Ectodermal cell (in vitro differentiated cells): ENCODE results near the gene NDUFB11.
A peak's percentile ranks its signal among the peaks of the same experiment; 100 is the strongest.

Experiments used
- H3K27ac ChIP-seq: 2 replicates; pipeline ENCODE4 v1.7.0; 2013; ENCODE audit warnings: mild to moderate bottlenecking, low read depth, low read length; ENCODE audit not compliant: insufficient read depth, poor library complexity, severe bottlenecking
- H3K27me3 ChIP-seq: 2 replicates; pipeline ENCODE4 v1.7.0; 2013; ENCODE audit warnings: mild to moderate bottlenecking, low read length; ENCODE audit not compliant: insufficient read depth, control insufficient read depth, poor library complexity, severe bottlenecking
- H3K36me3 ChIP-seq: one replicate; pipeline ENCODE4 v1.7.0; 2013; ENCODE audit warnings: low read length; ENCODE audit not compliant: control insufficient read depth, insufficient read depth
- H3K4me1 ChIP-seq: one replicate; pipeline ENCODE4 v1.7.0; 2013; ENCODE audit warnings: low read length; ENCODE audit not compliant: control insufficient read depth, insufficient read depth
- H3K4me3 ChIP-seq: 2 replicates; pipeline ENCODE4 v1.7.0; 2013; ENCODE audit warnings: low read depth, low read length, control low read depth; ENCODE audit not compliant: insufficient read depth
- H3K9me3 ChIP-seq: 2 replicates; pipeline ENCODE4 v1.7.0; 2013; ENCODE audit warnings: mild to moderate bottlenecking, low read length, moderate library complexity; ENCODE audit not compliant: control insufficient read depth
- WGBS, 2 experiments: methylation state at CpG; one replicate each; pipeline ENCODE4 v1.1.7; 2013; ENCODE audit warnings: missing lambda C conversion rate in 2 of 2; 5-methylcytosine and 5-hydroxymethylcytosine counted together

The NDUFB11 gene

DNA sequence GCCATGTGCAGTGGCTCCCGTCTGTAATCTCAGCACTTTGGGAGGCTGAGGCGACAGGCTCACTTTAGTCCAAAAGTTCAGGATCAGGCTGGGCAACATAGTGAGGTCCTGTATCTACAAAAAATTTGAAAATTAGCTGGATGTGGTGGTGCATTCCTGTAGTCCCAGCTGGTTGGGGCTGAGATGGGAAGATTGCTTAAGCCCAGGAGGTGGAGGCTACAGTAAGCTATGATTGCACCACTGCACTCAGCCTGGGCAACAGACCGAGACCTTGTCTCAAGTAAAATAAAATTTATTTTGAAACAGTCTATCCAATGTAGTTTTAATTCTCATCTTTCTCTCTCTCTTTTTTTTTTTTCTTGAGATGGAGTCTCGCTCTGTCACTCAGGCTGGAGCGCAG lies 21.6 kb upstream of the NDUFB11 start:
- Histone ChIP-seq H3K4me1 (no peaks in the 10 kb centered on the region), H3K27ac (no peak overlapping the region), H3K27me3 (no peaks in the 10 kb centered on the region), H3K4me3 (no peak overlapping the region), H3K36me3 (no peaks in the 10 kb centered on the region), H3K9me3 (no peaks in the 10 kb centered on the region)
- WGBS, 2 experiments: 99 to 100% methylated on average over 2 to 4 of the region's 5 CpGs

DNA sequence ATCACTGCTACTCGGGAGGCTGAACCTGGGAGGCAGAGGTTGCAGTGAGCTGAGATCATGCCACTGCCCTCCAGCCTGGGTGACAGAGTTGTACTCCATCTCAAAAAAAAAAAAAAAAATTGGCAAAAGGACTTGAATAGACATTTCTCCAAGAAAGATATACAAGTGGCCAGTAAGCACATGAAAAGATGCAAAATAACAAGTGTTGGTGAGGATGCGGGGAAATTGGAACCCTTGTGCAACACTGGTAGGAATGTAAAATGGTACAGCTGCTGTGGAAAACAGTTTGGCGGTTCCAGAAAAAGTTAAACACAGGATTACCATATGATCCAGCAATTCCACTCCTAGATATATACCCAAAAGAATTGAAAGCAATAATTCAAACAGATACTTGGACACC lies 19.9 kb upstream of the NDUFB11 start:
- Histone ChIP-seq H3K27ac (no peak overlapping the region), H3K27me3 (no peaks in the 10 kb centered on the region)
- 93 to 97% methylated on average over 3 of the region's 3 CpGs for WGBS, 2 experiments

DNA sequence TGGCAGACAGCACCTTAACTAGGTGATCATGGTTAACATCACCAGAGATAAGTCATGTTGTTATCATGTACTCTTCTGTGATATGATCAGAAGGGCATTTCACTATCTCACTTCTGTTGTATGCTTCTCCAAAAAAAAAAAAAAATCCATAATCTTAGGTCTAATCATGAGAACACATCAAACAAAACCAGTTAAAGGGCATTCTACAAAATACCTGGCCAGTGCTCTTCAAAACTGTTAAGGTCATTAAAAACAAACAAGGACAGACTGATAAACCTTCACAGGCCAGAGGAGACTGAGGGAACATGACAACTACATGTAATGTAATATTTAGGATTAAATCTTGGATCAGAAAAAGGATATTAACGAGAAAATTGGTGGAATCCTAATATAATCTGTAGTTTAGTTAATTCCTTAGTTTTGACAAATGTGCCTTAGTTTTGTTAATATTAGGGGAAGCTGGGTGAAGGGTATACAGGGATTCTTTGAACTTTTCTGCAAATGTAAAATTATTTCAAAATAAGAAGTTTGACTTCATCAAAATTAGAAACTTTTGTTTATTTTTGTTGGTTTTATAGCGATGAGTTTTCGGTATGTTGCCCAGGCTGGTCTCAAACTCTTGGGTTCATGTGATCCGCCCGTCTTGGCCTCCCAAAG lies 18.6 kb upstream of the NDUFB11 start:
- Histone ChIP-seq H3K9me3 (no peaks in the 10 kb centered on the region), H3K4me1 (no peaks in the 10 kb centered on the region), H3K4me3 (no peak overlapping the region), H3K27ac (no peak overlapping the region), H3K36me3 (no peaks in the 10 kb centered on the region), H3K27me3 (no peaks in the 10 kb centered on the region)
- WGBS, 2 experiments: 96 to 97% methylated on average over 4 to 5 of the region's 5 CpGs

More for the DNA sequence above, 19.9 kb upstream of the NDUFB11 start:
- Histone ChIP-seq H3K9me3 (no peaks in the 10 kb centered on the region), H3K4me3 (no peak overlapping the region), H3K36me3 (no peaks in the 10 kb centered on the region), H3K4me1 (no peaks in the 10 kb centered on the region)

DNA sequence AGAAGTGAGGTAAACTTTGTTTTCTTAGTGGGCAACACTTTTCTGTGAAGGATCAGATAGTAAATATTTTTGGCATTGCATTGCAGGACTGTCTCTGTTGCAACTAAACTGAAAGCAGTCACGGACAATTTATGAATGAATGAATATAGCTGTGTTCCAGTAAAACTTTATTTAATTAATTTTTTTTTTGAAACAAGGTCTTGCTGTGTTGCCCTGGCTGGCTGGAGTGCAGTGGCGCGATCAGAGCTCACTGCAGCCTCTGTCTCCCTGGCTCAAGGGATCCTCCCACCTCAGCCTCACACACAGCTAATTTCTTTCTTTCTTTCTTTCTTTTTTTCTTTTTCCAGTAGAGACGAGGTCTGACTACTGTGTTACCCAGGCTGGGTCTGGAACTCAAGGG lies 16.3 kb upstream of the NDUFB11 start:
- Histone ChIP-seq H3K4me3 (no peak overlapping the region), H3K4me1 (no peaks in the 10 kb centered on the region), H3K27ac (no peak overlapping the region), H3K9me3 (no peaks in the 10 kb centered on the region), H3K27me3 (no peaks in the 10 kb centered on the region), H3K36me3 (peaks cover 13% of the 10 kb centered on the region)
- WGBS, 2 experiments: 88 to 97% methylated on average over 3 to 4 of the region's 4 CpGs

DNA sequence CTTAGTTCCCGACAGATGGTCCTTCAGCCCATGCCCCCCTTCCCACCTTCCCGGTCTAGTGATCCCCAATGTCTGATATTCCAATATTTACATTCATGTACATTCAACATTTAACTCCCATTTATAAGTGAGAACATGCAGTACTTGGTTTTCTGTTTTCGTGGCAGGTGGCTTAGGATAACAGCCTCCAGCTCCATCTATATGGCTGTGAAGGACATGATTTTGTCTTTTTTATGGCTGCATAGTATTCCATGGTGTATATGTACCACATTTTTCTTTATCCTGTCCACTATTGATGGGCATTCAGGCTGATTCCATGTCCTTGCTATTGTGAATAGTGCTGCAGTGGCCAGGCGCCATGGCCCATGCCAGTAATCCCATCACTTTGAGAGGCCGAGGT lies 14.3 kb upstream of the NDUFB11 start:
- H3K36me3 ChIP-seq: peaks cover 13% of the 10 kb centered on the region
- H3K9me3 ChIP-seq: no peaks in the 10 kb centered on the region
- H3K27me3 ChIP-seq: no peaks in the 10 kb centered on the region
- no peak overlapping the region for H3K27ac ChIP-seq
- H3K4me3 ChIP-seq: no peak overlapping the region
- H3K4me1 ChIP-seq: no peaks in the 10 kb centered on the region
- WGBS, 2 experiments: 94 to 96% methylated on average over 4 to 5 of the region's 5 CpGs

DNA sequence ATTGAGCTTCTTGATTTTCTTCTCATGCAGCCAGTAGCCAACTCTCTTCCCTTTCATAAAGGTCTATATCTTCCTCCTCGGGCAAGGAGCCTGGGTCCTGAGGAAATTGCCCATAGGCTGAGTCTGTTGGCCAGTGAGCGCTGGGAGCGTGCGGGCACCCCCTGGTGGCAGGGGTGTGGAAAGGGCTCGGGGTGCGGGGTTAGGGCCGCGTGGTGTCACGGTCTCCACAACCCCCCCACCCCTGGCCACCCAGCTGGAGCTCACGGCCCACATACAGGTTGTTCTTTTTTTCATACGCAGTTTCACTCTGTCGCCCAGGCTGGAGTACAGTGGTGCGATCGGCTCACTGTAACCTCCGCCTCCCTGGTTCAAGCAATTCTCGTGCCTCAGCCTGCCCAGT lies 13.6 kb upstream of the NDUFB11 start:
- WGBS, 2 experiments: 95 to 98% methylated on average over 13 to 16 of the region's 16 CpGs
- Histone ChIP-seq H3K4me3 (no peak overlapping the region), H3K4me1 (no peaks in the 10 kb centered on the region), H3K27ac (no peak overlapping the region), H3K27me3 (no peaks in the 10 kb centered on the region), H3K9me3 (no peaks in the 10 kb centered on the region), H3K36me3 (peaks cover 13% of the 10 kb centered on the region)

DNA sequence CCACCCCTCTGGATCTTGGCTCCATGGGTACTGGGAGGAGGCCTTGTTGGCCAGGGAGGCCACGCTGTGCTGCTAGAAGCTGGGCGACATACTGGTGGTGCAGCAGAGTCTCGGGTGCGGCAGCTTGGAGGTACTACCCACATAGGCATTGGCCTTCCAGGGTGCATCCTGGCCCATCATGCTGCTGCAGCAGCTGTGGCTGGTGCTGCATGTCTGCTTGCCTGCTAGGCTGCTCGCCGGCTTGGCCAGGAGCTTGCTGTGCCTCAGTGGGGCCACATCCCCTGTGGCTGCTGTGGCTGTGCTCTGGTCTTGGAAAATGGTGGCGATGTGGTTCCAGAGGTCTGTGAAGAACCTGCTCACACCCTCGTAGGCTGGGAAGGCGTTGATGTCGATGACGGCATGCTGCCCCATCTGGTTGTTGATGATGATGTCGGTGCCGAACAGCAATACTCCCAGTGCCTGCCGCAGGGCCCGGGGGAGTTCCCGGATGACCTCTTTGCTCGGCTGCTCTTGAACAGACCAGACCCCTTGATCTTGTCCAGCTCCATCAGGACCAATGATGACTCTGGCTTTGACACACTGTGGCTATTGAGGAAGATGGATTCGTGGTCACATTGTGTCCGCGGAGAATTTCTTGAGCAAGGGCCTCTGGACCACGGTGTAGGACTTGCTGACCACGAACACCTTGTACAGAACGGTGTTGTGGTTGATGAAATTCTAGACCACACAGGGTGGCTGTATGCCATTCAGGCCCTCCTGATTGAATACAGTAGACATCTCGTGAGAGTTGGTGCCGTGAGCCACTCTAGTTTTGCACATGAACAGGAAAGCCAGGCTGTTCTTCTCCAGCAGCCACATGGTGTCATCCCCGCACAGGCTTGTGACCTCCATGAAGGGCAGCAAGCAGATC lies 12.4 kb upstream of the NDUFB11 start:
- no peaks in the 10 kb centered on the region for H3K4me1 ChIP-seq
- peaks cover 13% of the 10 kb centered on the region for H3K36me3 ChIP-seq
- no peak overlapping the region for H3K4me3 ChIP-seq
- H3K27me3 ChIP-seq: no peaks in the 10 kb centered on the region
- H3K27ac ChIP-seq: no peak overlapping the region
- WGBS, 2 experiments: 97% methylated on average over 26 of the region's 26 CpGs
- H3K9me3 ChIP-seq: no peaks in the 10 kb centered on the region

DNA sequence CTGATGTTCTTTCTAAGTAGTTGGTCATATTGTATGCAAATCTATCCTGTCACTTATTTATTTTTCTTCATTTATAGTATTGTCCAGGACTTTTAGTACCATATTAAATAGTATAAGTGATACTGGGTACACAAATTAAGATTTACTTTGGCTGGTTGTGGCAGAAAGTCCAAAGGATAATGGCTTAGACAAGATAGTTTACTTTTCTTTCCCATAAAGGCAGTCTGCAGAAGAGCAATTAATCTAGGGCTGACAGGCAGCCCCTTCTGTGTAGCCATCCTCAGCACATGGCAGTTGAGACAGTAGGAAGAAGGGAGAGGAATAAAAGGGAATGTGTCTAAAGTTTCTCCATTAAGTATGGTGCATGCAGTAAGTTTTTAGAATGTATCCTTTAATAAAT lies 6.9 kb upstream of the NDUFB11 start:
- H3K36me3 ChIP-seq: peaks cover under 1% of the 10 kb centered on the region
- peaks cover 5% of the 10 kb centered on the region for H3K4me1 ChIP-seq
- no peak overlapping the region for H3K4me3 ChIP-seq
- H3K9me3 ChIP-seq: no peaks in the 10 kb centered on the region
- no peak overlapping the region for H3K27ac ChIP-seq
- H3K27me3 ChIP-seq: no peaks in the 10 kb centered on the region

DNA sequence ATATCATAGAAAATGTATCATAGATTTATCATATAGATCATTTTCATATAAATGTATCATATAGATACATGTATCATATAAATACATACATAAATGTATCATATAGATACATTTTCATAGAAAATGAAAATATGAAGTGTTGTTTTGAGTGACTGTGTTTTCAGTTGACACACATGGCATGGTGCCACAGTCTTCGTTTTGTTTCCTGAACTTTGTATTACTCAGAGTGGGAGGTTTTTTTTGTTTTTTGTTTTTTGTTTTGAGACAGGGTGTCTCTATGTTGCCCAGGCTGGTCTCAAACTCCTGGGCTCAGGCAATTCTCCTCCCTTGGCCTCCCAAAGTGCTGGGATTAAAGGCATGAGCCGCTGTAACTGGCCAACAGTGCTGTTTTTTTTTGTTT lies 4.4 kb upstream of the NDUFB11 start:
- peaks cover 5% of the 10 kb centered on the region for H3K4me1 ChIP-seq
- H3K9me3 ChIP-seq: no peaks in the 10 kb centered on the region
- WGBS, 2 experiments: 88 to 95% methylated on average over 2 of the region's 2 CpGs

DNA sequence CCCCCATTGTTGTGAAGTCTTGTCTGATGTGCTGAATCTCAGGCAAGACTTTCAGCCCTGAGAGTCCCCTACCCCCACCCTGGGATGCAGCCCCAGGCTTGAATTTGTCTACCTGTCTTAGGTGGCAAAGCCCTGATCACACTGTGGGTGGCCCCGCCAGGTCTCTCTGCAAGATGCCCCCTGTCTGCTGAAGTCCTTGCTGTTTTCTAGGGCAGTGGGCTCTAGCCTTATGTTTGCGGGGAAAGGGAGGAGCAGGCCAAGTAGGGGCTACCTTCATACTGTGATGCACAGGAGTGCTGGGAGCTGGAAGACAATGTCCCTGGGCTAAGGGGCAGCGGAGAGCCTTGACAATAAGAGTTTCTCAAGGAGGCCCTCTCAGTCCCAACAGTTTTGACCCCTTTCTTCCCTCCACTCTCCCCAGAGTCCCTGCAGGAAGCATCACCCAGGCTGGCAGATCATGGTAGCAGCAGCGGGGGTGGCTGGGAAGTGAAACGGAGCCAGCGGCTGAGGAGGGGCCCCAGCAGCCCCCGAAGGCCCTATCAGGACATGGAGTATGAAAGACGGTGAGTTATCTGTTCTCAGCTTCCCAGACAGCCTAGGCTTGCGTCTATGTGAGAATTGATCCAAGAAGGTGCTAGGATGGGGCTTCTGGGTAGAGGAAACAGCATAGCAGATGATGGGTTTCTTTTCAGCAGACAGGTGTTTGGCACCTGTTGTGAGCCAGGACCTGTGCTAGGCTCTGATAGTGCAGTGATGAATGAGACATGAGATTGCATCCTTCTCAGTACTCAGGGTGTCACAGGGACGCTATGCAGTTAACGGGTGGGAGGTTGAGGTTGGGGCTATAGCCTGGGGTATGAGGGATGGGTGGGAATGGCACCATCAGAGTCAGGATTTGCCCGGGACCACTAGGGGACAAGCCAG lies 2.7 kb upstream of the NDUFB11 start:
- no peak overlapping the region for H3K27ac ChIP-seq
- H3K4me3 ChIP-seq: peak overlapping the region; percentile 64
- no peaks in the 10 kb centered on the region for H3K9me3 ChIP-seq
- H3K27me3 ChIP-seq: no peaks in the 10 kb centered on the region
- peaks cover 4% of the 10 kb centered on the region for H3K36me3 ChIP-seq
- peaks cover 8% of the 10 kb centered on the region for H3K4me1 ChIP-seq
- 86 to 89% methylated on average over 11 to 12 of the region's 12 CpGs for WGBS, 2 experiments

More for the DNA sequence above, 4.4 kb upstream of the NDUFB11 start:
- no peaks in the 10 kb centered on the region for H3K27me3 ChIP-seq
- H3K27ac ChIP-seq: no peak overlapping the region
- no peaks in the 10 kb centered on the region for H3K36me3 ChIP-seq
- H3K4me3 ChIP-seq: no peak overlapping the region
